Measurements from ENCODE around the gene PSMB10. TPM values are rescaled to one million over a fixed set of nuclear protein-coding genes. Genes with fewer than 3 reads are reported as not detected.
A peak's percentile ranks its signal among the peaks of the same experiment; 100 is the strongest.

PSMB10 gene
- total RNA-seq, 4 donors from 2014 or later, result 26.5 to 33.8 (median 32.6) TPM

DNA sequence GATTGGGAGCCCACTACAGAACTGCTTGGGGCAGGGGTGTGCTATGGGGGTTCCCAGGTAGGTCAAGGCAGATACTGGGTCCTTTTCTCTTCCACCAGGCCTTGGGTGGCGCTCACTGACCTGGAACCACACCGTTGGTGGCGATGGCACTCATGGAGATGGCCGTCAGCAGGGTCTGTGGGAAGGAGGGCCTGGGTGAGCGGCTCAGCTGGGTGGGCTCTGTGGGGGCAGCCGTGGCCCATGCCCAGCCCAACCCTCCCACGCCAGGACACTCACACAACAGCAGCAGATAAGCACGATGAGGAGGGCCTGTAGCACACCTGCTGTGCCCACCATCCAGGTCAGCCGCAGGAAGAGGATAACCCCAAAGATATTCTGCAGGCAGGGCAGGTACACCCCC, 21.0 kb upstream of the PSMB10 start:
- no peaks in the 10 kb centered on the region for H3K27me3 ChIP-seq
- 100% methylated on average over 1 of the region's 9 CpGs; no CpG with 5 or more reads in 1 of the 2 donors for WGBS, 2 donors (ENCODE audit: low coverage in 1 of 2)
- H3K36me3 ChIP-seq, result peaks cover 0 to 100% of the 10 kb centered on the region in 2 donors

DNA sequence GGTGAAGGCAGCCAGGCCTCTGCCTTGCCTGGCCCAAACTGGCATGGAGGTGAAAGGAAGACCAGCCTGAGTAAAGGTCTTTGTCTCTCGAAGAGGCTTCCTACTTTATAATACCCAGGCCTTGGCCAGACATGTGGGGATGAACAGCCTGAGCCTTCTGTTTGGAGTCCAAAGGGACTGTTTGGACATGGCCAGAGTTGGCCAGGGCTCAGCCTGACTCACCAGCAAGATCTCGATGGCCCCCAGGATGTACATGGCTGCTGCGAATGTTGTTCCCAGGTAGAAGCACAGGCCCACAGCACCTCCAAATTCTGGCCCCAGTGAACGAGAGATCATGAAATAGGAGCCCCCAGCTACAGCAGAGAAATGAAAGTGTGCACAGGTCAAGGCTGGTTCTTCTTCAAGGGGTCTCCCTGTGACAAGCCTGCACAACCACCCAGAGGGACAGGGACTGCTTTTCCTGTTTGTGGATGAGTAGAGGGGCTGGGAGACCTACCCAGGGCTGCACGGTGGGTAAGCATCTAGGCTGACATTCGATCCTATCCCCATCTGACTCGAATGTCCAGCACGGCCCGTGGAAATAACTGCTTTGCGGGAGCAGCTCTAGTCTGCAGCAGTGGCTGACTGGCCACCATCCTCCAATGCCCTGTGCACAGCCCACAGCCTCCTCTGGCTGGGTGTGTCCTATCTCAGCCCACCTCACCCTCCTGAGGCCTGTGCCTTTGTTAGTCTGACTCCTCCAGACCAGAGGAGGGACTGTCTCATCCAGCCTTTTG, 18.0 kb upstream of the PSMB10 start:
- H3K4me3 ChIP-seq, result no peak overlapping the region
- WGBS, 2 donors (ENCODE audit: low coverage in 1 of 2), result 80 to 83% methylated on average over 1 to 2 of the region's 10 CpGs
- H3K27me3 ChIP-seq, result no peaks in the 10 kb centered on the region
- H3K9me3 ChIP-seq, result no peaks in the 10 kb centered on the region
- TF ChIP-seq POLR2A (IDR thresholded peaks at IDR 0.05) (no peak), POLR2AphosphoS5 (IDR thresholded peaks at IDR 0.05) (no peak), EP300 (IDR thresholded peaks at IDR 0.05) (no peak)
- TF ChIP-seq, protein P1, sequence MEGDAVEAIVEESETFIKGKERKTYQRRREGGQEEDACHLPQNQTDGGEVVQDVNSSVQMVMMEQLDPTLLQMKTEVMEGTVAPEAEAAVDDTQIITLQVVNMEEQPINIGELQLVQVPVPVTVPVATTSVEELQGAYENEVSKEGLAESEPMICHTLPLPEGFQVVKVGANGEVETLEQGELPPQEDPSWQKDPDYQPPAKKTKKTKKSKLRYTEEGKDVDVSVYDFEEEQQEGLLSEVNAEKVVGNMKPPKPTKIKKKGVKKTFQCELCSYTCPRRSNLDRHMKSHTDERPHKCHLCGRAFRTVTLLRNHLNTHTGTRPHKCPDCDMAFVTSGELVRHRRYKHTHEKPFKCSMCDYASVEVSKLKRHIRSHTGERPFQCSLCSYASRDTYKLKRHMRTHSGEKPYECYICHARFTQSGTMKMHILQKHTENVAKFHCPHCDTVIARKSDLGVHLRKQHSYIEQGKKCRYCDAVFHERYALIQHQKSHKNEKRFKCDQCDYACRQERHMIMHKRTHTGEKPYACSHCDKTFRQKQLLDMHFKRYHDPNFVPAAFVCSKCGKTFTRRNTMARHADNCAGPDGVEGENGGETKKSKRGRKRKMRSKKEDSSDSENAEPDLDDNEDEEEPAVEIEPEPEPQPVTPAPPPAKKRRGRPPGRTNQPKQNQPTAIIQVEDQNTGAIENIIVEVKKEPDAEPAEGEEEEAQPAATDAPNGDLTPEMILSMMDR (IDR thresholded peaks at IDR 0.05), result no peak
- peak; percentile 41 for ATAC-seq
- H3K27ac ChIP-seq, result peak overlapping the region in 3 of 4 donors; percentile 14 to 41 (median 27)
- peaks cover 0 to 100% of the 10 kb centered on the region in 2 donors for H3K36me3 ChIP-seq
- H3K4me1 ChIP-seq, result peaks cover 0 to 53% (median 20%) of the 10 kb centered on the region in 3 donors

More for the DNA sequence above, 21.0 kb upstream of the PSMB10 start:
- H3K27ac ChIP-seq, result peak overlapping the region in 3 of 4 donors; percentile 13 to 100 (median 98)
- no peak overlapping the region for H3K4me3 ChIP-seq
- peaks cover 0 to 62% (median 22%) of the 10 kb centered on the region in 3 donors for H3K4me1 ChIP-seq
- ATAC-seq, result no peak
- TF ChIP-seq, protein P1 (IDR thresholded peaks at IDR 0.05), result no peak
- TF ChIP-seq POLR2A (IDR thresholded peaks at IDR 0.05) (no peak), EP300 (IDR thresholded peaks at IDR 0.05) (no peak), POLR2AphosphoS5 (IDR thresholded peaks at IDR 0.05) (no peak)
- H3K9me3 ChIP-seq, result no peaks in the 10 kb centered on the region

DNA sequence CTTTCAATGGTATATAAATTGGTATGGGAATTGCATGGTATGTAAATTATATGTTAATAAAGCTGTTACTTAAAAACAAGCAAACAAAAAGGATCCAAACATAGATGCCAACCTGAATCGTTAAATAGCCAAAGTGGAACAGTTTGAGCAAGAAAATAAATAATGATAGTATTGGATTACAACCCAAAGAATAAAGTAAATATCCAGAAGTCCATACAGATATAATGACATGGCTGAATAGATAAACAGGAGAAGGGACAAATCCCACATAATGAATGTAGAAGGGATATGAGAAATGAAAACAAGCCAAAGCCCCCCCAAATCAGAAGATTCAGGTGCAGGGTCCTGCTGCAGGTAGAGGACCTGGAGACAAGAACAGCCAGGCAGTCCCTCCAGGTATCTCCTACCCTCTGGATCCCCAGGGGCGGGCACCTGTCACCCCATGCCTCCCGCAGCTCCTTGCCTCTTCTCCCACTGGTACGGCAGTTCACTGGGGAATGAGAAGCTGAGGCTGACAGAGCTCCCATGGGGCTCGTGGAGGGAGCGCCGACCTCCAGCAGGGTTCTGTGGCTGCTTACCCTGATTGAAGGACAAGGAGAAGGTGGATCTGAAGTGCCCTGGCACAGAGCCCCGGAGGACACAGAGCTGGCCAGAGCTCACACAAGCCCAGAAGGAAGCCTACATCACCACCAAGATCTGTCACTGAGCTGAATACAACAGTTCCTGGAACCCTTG, 17.2 kb upstream of the PSMB10 start:
- Histone ChIP-seq H3K4me1 (peaks cover 0 to 45% (median 12%) of the 10 kb centered on the region in 3 donors), H3K27me3 (no peaks in the 10 kb centered on the region), H3K4me3 (no peak overlapping the region), H3K36me3 (peaks cover 0 to 100% of the 10 kb centered on the region in 2 donors), H3K9me3 (no peaks in the 10 kb centered on the region), H3K27ac (peak overlapping the region in 3 of 4 donors; percentile 14 to 41 (median 27))
- 83 to 84% methylated on average over 3 to 4 of the region's 8 CpGs for WGBS, 2 donors (ENCODE audit: low coverage in 1 of 2)
- TF ChIP-seq POLR2A (IDR thresholded peaks at IDR 0.05), result no peak
- TF ChIP-seq EP300 (IDR thresholded peaks at IDR 0.05), result no peak
- TF ChIP-seq, protein P1 (IDR thresholded peaks at IDR 0.05), result no peak
- no peak for TF ChIP-seq POLR2AphosphoS5 (IDR thresholded peaks at IDR 0.05)
- ATAC-seq, result no peak

DNA sequence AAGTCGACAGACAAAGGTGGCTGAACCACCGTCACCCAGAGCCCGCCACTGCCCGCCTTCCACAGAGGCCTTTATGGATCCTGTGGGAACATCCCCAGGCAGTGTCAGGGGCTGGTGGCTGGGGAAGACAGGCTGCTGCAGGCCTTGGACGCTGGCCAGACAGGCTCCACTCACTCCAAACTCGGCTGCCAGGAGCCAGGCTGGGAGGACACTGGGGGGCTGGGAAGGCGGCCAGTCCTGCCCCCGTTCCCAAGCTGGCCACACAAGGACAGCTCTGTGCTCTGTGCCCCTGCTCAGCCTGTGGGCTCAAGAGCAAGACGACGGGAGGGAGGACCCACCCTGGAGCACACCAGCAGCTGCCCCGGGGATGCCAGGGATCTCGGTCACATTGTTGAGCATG, 14.8 kb upstream of the PSMB10 start:
- Histone ChIP-seq H3K36me3 (peaks cover 0 to 100% of the 10 kb centered on the region in 2 donors), H3K9me3 (no peaks in the 10 kb centered on the region), H3K27me3 (no peaks in the 10 kb centered on the region), H3K27ac (peak overlapping the region in 3 of 4 donors; percentile 38 to 70 (median 64)), H3K4me1 (peaks cover 0 to 42% (median 11%) of the 10 kb centered on the region in 3 donors), H3K4me3 (no peak overlapping the region)
- 60% methylated on average over 2 of the region's 12 CpGs; no CpG with 5 or more reads in 1 of the 2 donors for WGBS, 2 donors (ENCODE audit: low coverage in 1 of 2)
- no peak for ATAC-seq
- TF ChIP-seq POLR2A (IDR thresholded peaks at IDR 0.05) (no peak), POLR2AphosphoS5 (IDR thresholded peaks at IDR 0.05) (peak; percentile 26), EP300 (IDR thresholded peaks at IDR 0.05) (no peak)
- TF ChIP-seq, protein P1 (IDR thresholded peaks at IDR 0.05), result no peak
